ENCODE data around the gene RAB31. TPM values are rescaled to one million over a fixed set of nuclear protein-coding genes. Genes with fewer than 3 reads are reported as not detected.

The RAB31 gene
- total RNA-seq, 3 donors from 2014 or later = 22.4 to 110 (median 32.4) TPM

DNA sequence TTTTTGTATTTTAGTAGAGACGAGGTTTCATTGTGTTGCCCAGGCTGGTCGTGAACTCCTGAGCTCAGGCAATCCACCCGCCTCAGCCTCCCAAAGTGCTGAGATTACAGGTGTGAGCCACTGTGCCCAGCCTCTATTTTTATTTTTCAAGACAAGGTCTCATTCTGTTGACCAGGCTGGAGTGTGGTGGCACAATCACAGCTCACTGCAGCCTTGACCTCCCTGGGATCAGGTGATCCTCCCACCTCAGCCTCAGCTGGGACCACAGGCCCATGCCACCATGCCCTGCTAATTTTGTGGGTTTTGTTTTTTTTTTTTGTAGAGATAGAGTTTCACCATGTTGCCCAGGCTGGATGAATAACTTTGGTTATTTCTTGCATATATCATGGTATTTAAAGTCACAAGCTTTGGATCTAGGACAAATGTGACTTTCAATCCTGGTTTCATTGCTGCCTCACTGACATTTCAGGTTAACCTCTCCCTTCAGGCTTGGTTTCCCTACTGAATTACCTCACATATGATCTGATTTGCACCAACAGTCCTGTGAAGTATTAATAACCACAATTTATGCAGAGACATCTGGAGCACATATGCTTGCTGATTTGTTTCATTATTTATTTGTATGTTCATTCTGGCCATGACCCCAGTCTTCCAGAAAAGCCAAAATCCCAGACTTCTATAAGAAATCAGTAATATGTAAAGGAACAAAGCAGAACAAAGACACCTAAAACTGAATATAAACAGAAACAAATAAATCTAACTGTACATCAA lies 17.5 kb upstream of the RAB31 start:
- Histone ChIP-seq H3K4me3 (no peak overlapping the region), H3K27me3 (no peaks in the 10 kb centered on the region), H3K9me3 (no peaks in the 10 kb centered on the region), H3K4me1 (no peaks in the 10 kb centered on the region), H3K27ac (no peak overlapping the region), H3K36me3 (no peaks in the 10 kb centered on the region)
- TF ChIP-seq POLR2AphosphoS5 (IDR thresholded peaks at IDR 0.05) (no peak), CTCF (IDR thresholded peaks at IDR 0.05) (no peak), POLR2A (IDR thresholded peaks at IDR 0.05) (no peak)
- intact Hi-C loops (cut with DNase I; ENCODE audit: low total_unique reads) = no loop called here
- DNase-seq (ENCODE audit: low spot score in 2 of 2) = no peak

DNA sequence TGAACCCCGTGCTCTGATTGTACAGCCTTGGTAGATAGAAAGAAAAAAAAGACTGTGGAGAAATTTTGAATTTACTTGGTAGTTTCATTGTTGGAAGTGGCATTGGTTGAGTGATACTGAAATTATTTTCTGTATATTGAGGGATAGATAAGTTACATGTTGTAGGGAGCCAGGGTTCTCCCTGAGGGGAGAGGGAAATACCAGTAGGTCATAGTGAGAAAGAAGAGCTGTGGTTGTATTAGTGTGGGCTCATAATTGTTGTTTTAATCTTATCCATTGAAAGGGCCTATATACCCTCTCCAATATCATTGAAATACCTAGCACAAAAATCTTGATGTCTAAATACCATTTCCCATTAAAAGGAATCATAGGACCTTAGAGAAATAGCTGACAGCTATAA lies 16.9 kb upstream of the RAB31 start:
- no peak for DNase-seq (ENCODE audit: low spot score in 2 of 2)
- intact Hi-C loops (cut with DNase I; ENCODE audit: low total_unique reads) = no loop called here
- no peak overlapping the region for H3K27ac ChIP-seq
- no peak for TF ChIP-seq POLR2AphosphoS5 (IDR thresholded peaks at IDR 0.05)
- no peak for TF ChIP-seq POLR2A (IDR thresholded peaks at IDR 0.05)
- TF ChIP-seq CTCF (IDR thresholded peaks at IDR 0.05) = no peak
- H3K27me3 ChIP-seq = no peaks in the 10 kb centered on the region
- H3K4me3 ChIP-seq = no peak overlapping the region
- H3K36me3 ChIP-seq = no peaks in the 10 kb centered on the region
- H3K9me3 ChIP-seq = no peaks in the 10 kb centered on the region
- H3K4me1 ChIP-seq = no peaks in the 10 kb centered on the region

GRCh38 chr18:9694174-9694573 lies 13.9 kb upstream of the RAB31 start:
- Histone ChIP-seq H3K4me3 (no peak overlapping the region), H3K27ac (no peak overlapping the region), H3K27me3 (no peaks in the 10 kb centered on the region), H3K36me3 (no peaks in the 10 kb centered on the region), H3K9me3 (no peaks in the 10 kb centered on the region), H3K4me1 (no peaks in the 10 kb centered on the region)
- DNase-seq (ENCODE audit: low spot score in 2 of 2) = no peak
- intact Hi-C loops (cut with DNase I; ENCODE audit: low total_unique reads) = no loop called here
- TF ChIP-seq CTCF (IDR thresholded peaks at IDR 0.05) = no peak
- no peak for TF ChIP-seq POLR2A (IDR thresholded peaks at IDR 0.05)
- no peak for TF ChIP-seq POLR2AphosphoS5 (IDR thresholded peaks at IDR 0.05)

GRCh38 chr18:9694952-9695495 lies 13.1 kb upstream of the RAB31 start:
- Histone ChIP-seq H3K36me3 (no peaks in the 10 kb centered on the region), H3K27me3 (no peaks in the 10 kb centered on the region), H3K27ac (no peak overlapping the region), H3K9me3 (no peaks in the 10 kb centered on the region), H3K4me1 (no peaks in the 10 kb centered on the region), H3K4me3 (no peak overlapping the region)
- intact Hi-C loops (cut with DNase I; ENCODE audit: low total_unique reads) = no loop called here
- no peak for DNase-seq (ENCODE audit: low spot score in 2 of 2)
- no peak for TF ChIP-seq CTCF (IDR thresholded peaks at IDR 0.05)
- TF ChIP-seq POLR2AphosphoS5 (IDR thresholded peaks at IDR 0.05) = no peak
- TF ChIP-seq POLR2A (IDR thresholded peaks at IDR 0.05) = no peak

- DNase-seq (ENCODE audit: low spot score in 2 of 2) = no peak
- TF ChIP-seq CTCF (IDR thresholded peaks at IDR 0.05) = no peak
- no peak for TF ChIP-seq POLR2AphosphoS5 (IDR thresholded peaks at IDR 0.05)
- TF ChIP-seq POLR2A (IDR thresholded peaks at IDR 0.05) = no peak
- H3K4me3 ChIP-seq = no peak overlapping the region
- no peaks in the 10 kb centered on the region for H3K4me1 ChIP-seq
- intact Hi-C loops (cut with DNase I; ENCODE audit: low total_unique reads) = no loop called here
- H3K36me3 ChIP-seq = no peaks in the 10 kb centered on the region
- no peaks in the 10 kb centered on the region for H3K9me3 ChIP-seq
- H3K27me3 ChIP-seq = no peaks in the 10 kb centered on the region
- H3K27ac ChIP-seq = no peak overlapping the region
These were observed 12.5 kb upstream of the RAB31 start for GRCh38 chr18:9695605-9696004.

All from breast epithelium (tissue), 4 donors.